H1 (cell line): ENCODE measurements around the gene CDH8. TPM values are rescaled to one million over a fixed set of nuclear protein-coding genes. Genes with fewer than 3 reads are reported as not detected.

ENCODE experiments used
- CTCF ChIA-PET: fragments of 300-600 bp; sonication (Branson Sonifier 250); formaldehyde crosslinking; loops from one replicate; lab custom pipeline; 2021; ENCODE audit not compliant: partially characterized antibody; lab: Charles Lee
- POLR2A ChIA-PET: fragments of 300-600 bp; sonication (Branson Sonifier 250); formaldehyde crosslinking; loops from one replicate; lab custom pipeline; 2021; ENCODE audit warnings: inconsistent platforms; ENCODE audit not compliant: partially characterized antibody; lab: Charles Lee
- DNase-seq, 2 experiments: peaks; one replicate each; pipeline versions ENCODE4 v3.0.0 to v3.0.0-alpha.2; 2010 to 2022; ENCODE audit warnings: low spot score in 2 of 2, low read depth in 1 of 2, mixed read lengths in 1 of 2
- FAIRE-seq: peaks from 2 replicates; lab custom pipeline; 2011; peaks lifted over from hg19 to GRCh38; lab: Jason Lieb, UNC
- H2AFZ ChIP-seq: 2 replicates; pipeline ENCODE4 v1.8.1; 2012; ENCODE audit warnings: low read length, inconsistent platforms
- H2AK5ac ChIP-seq: 2 replicates; pipeline ENCODE4 v1.6.1; 2013; ENCODE audit warnings: low read depth, low read length
- H2BK120ac ChIP-seq: replicated peaks from 2 replicates; pipeline ENCODE3; 2013; ENCODE audit warnings: low read depth, low read length, inconsistent platforms
- H2BK12ac ChIP-seq: 2 replicates; pipeline ENCODE4 v1.6.1; 2013; ENCODE audit warnings: low read depth, low read length
- H2BK15ac ChIP-seq: 2 replicates; pipeline ENCODE4 v1.6.1; 2013; ENCODE audit warnings: low read length
- H2BK20ac ChIP-seq: 2 replicates; pipeline ENCODE4 v1.6.1; 2013; ENCODE audit warnings: low read length
- H2BK5ac ChIP-seq: 2 replicates; pipeline ENCODE4 v1.6.1; 2013; ENCODE audit warnings: low read depth, low read length
- H3K14ac ChIP-seq: 2 replicates; pipeline ENCODE4 v1.6.1; 2013; ENCODE audit warnings: inconsistent platforms; ENCODE audit not compliant: insufficient read length
- H3K18ac ChIP-seq: 2 replicates; pipeline ENCODE4 v1.6.1; 2013; ENCODE audit warnings: low read length; ENCODE audit errors: extremely low read depth
- H3K23ac ChIP-seq: 2 replicates; pipeline ENCODE4 v1.6.1; 2013; ENCODE audit warnings: inconsistent platforms; ENCODE audit not compliant: insufficient read length
- H3K23me2 ChIP-seq: 2 replicates; pipeline ENCODE4 v1.6.1; 2013; ENCODE audit warnings: low read depth, low read length
- H3K27ac ChIP-seq: 2 replicates; pipeline ENCODE4 v1.6.1; 2011; ENCODE audit warnings: low read depth, low read length, inconsistent platforms
- H3K27me3 ChIP-seq, 4 experiments: replicated peaks in 1 of 4; 1 replicate in 1 of 4; 2 replicates in 3 of 4; pipeline versions ENCODE4 v1.6.1 to v1.8.1; 2011 to 2013; ENCODE audit warnings: low read length in 3 of 4, mild to moderate bottlenecking in 3 of 4, inconsistent platforms in 2 of 4, mixed read lengths in 2 of 4, moderate library complexity in 1 of 4; ENCODE audit not compliant: control insufficient read depth in 3 of 4, insufficient read depth in 3 of 4; ENCODE audit errors: extremely low read depth in 1 of 4
- H3K36me3 ChIP-seq, 4 experiments: 2 replicates each; pipeline versions ENCODE4 v1.6.1 to v1.8.1; 2011 to 2013; ENCODE audit warnings: mild to moderate bottlenecking in 4 of 4, low read length in 3 of 4, moderate library complexity in 2 of 4, control low read depth in 1 of 4, inconsistent platforms in 1 of 4; ENCODE audit not compliant: insufficient read depth in 4 of 4, control insufficient read depth in 2 of 4
- H3K4ac ChIP-seq: replicated peaks from 2 replicates; pipeline ENCODE3; 2013; ENCODE audit warnings: low read length, low read depth, mixed read lengths, inconsistent platforms; ENCODE audit not compliant: insufficient read length
- H3K4me1 ChIP-seq, 4 experiments: replicated peaks in 1 of 4; 1 replicate in 1 of 4; 2 replicates in 3 of 4; pipeline versions ENCODE4 v1.6.1 to v1.8.1; 2011 to 2013; ENCODE audit warnings: low read length in 3 of 4, inconsistent platforms in 2 of 4, mixed read lengths in 1 of 4; ENCODE audit not compliant: insufficient read depth in 4 of 4, control insufficient read depth in 3 of 4
- H3K4me2 ChIP-seq, 2 experiments: 2 replicates each; pipeline versions ENCODE4 v1.6.1 to v1.8.1; 2011 to 2013; ENCODE audit warnings: low read depth in 2 of 2, low read length in 2 of 2, control low read depth in 1 of 2, inconsistent platforms in 1 of 2, mild to moderate bottlenecking in 1 of 2; ENCODE audit not compliant: insufficient read depth in 1 of 2
- H3K4me3 ChIP-seq, 4 experiments: fragments of 200-600, 300-600 bp in 1 of 4; sonication (generic), shearing (Covaris generic), sonication (Bioruptor Twin) in 1 of 4; 2 replicates each; pipeline versions ENCODE4 v1.5.1 to v1.8.1; 2011 to 2016; ENCODE audit warnings: low read length in 4 of 4, low read depth in 3 of 4, control low read depth in 2 of 4, inconsistent platforms in 2 of 4, mild to moderate bottlenecking in 2 of 4, mixed read lengths in 1 of 4, moderate library complexity in 1 of 4; ENCODE audit not compliant: insufficient read depth in 2 of 4; ENCODE audit errors: extremely low read depth in 1 of 4
- H3K56ac ChIP-seq: replicated peaks from 2 replicates; pipeline ENCODE3; 2013; ENCODE audit warnings: low read depth, mild to moderate bottlenecking, mixed read lengths, low read length, inconsistent platforms; ENCODE audit not compliant: insufficient read length
- H3K79me1 ChIP-seq: 2 replicates; pipeline ENCODE4 v1.6.1; 2013; ENCODE audit warnings: low read depth, low read length, control low read depth
- H3K79me2 ChIP-seq, 2 experiments: 2 replicates each; pipeline versions ENCODE4 v1.6.1 to v1.8.1; 2012 to 2013; ENCODE audit warnings: low read length in 2 of 2, mild to moderate bottlenecking in 2 of 2, inconsistent platforms in 1 of 2; ENCODE audit not compliant: insufficient read depth in 2 of 2, control insufficient read depth in 1 of 2
- H3K9ac ChIP-seq, 4 experiments: replicated peaks in 1 of 4; 1 replicate in 1 of 4; 2 replicates in 3 of 4; pipeline versions ENCODE4 v1.6.1 to v1.8.1; 2011 to 2013; ENCODE audit warnings: low read depth in 3 of 4, low read length in 3 of 4, control low read depth in 2 of 4, mild to moderate bottlenecking in 2 of 4, moderate library complexity in 2 of 4, inconsistent platforms in 1 of 4; ENCODE audit errors: extremely low read depth in 1 of 4
- H3K9me3 ChIP-seq, 2 experiments: 2 replicates each; pipeline versions ENCODE4 v1.6.1 to v1.8.1; 2012 to 2013; ENCODE audit warnings: mild to moderate bottlenecking in 2 of 2, moderate library complexity in 2 of 2, control low read depth in 1 of 2, inconsistent platforms in 1 of 2, low read depth in 1 of 2, low read length in 1 of 2, mixed read lengths in 1 of 2; ENCODE audit not compliant: insufficient read depth in 2 of 2
- H4K20me1 ChIP-seq, 2 experiments: replicated peaks in 1 of 2; 2 replicates each; pipeline versions ENCODE3 to v1.8.1; 2011 to 2013; ENCODE audit warnings: inconsistent platforms in 2 of 2, low read length in 2 of 2, mild to moderate bottlenecking in 1 of 2; ENCODE audit not compliant: insufficient read depth in 2 of 2, control insufficient read depth in 1 of 2
- H4K5ac ChIP-seq: 2 replicates; pipeline ENCODE4 v1.6.1; 2013; ENCODE audit warnings: low read length, low read depth, mixed read lengths, inconsistent platforms; ENCODE audit not compliant: insufficient read length
- H4K8ac ChIP-seq: 2 replicates; pipeline ENCODE4 v1.8.0; 2013; ENCODE audit warnings: mild to moderate bottlenecking, moderate library complexity, low read length, inconsistent platforms; ENCODE audit not compliant: insufficient read depth; ENCODE audit errors: extremely low read depth
- H4K91ac ChIP-seq: replicated peaks from 2 replicates; pipeline ENCODE3; 2013; ENCODE audit warnings: low read length, mixed read lengths, inconsistent platforms; ENCODE audit not compliant: insufficient read length
- WGBS, 2 experiments: shearing (Covaris generic) in 1 of 2; methylation state at CpG; one replicate each; pipeline versions ENCODE4 v1.1.6 to v1.1.7; 2013 to 2015; ENCODE audit warnings: low lambda C conversion rate in 2 of 2, mixed read lengths in 2 of 2, inconsistent platforms in 1 of 2, low coverage in 1 of 2, missing lambda C conversion rate in 1 of 2; ENCODE audit not compliant: insufficient replicate concordance in 2 of 2, insufficient coverage in 1 of 2, insufficient read length in 1 of 2; ENCODE audit errors: extremely low coverage in 1 of 2, missing lambda C conversion rate in 1 of 2; 5-methylcytosine and 5-hydroxymethylcytosine counted together
- long read RNA-seq, 2 experiments: library from RNA in 1 of 2; library from capped mRNA in 1 of 2; stranded (forward); transcript quantifications; one replicate each; pipeline ENCODE4 v2.0.0, GENCODE V29; 2021; ENCODE audit warnings: inconsistent platforms in 1 of 2
- polyA minus RNA-seq, 3 experiments: library from RNA; depleted of rRNA, polyadenylated mRNA; stranded (reverse); fragments of >200 nt; gene quantifications; 1 replicate in 2 of 3; 2 replicates in 1 of 3; pipeline ENCODE4 v1.2.3, GENCODE V29; 2011
- polyA plus RNA-seq, 7 experiments: library from polyadenylated mRNA; depleted of rRNA in 3 of 7; stranded (reverse) in 5 of 7; unstranded in 2 of 7; fragments of >200 nt in 5 of 7; fragments of 200-250 nt in 2 of 7; gene quantifications; 1 replicate in 5 of 7; 2 replicates in 1 of 7; 4 replicates in 1 of 7; pipeline versions ENCODE4 v1.2.1 to v1.2.3, GENCODE V29; 2011 to 2013; ENCODE audit warnings: missing spikeins in 2 of 7, mixed read lengths in 2 of 7
- total RNA-seq: library from RNA; stranded (reverse); fragmentation: NEBNext Ultra II Directional; extraction: Animal tissue kit (Norgen Biotek cat#: 25700); gene quantifications from 2 replicates; pipeline ENCODE4 v1.2.1, GENCODE V29; 2021

The CDH8 gene
- total RNA-seq (8.3 and 8.4 TPM in 2 replicates), polyA plus RNA-seq (2011; rRNA removed) (7.7 and 15.1 TPM in 2 replicates), polyA minus RNA-seq (2011; rRNA and poly(A)+ RNA removed) (20.2 and 21.5 TPM in 2 replicates)
- 11.8 TPM for polyA plus RNA-seq (2011; cell fraction: cytosol; rRNA removed)
- polyA plus RNA-seq (2011; cell fraction: nucleus; rRNA removed), result 15.9 TPM
- 7.8 to 10.8 TPM (median 9.3 TPM) in 4 replicates for polyA plus RNA-seq (2012, experiment 1 of 2)
- 2.2 TPM for polyA plus RNA-seq (2012, experiment 2 of 2)
- 6.0 TPM for polyA plus RNA-seq (2013, experiment 1 of 2)
- 6.7 TPM for polyA plus RNA-seq (2013, experiment 2 of 2)
- polyA minus RNA-seq (2011; cell fraction: cytosol; rRNA and poly(A)+ RNA removed), result 26.1 TPM
- 120 TPM for polyA minus RNA-seq (2011; cell fraction: nucleus; rRNA and poly(A)+ RNA removed)
- long read RNA-seq, experiment 1, partial matches to known transcripts, result 2 of 4 reads
- long read RNA-seq, experiment 1, other reads (novel, unspliced or antisense), result 1 of 4 reads
- long read RNA-seq, experiment 2, partial matches to known transcripts, result 2 of 4 reads
- long read RNA-seq, experiment 2, other reads (novel, unspliced or antisense), result 2 of 4 reads

GRCh38 chr16:62036101-62036801 is at the start of gene CDH8:
TSS of gene CDH8 (minus strand) at chr16:62036438. CDS start at chr16:62021403, 15,035 bp downstream.
- Histone ChIP-seq H2BK120ac (no peak within 1 kb of the TSS), H2BK12ac (peak within 1 kb of the TSS; percentile 50; the same call in 1 of the 2 replicates), H2BK20ac (no peak within 1 kb of the TSS), H4K8ac (no peak within 1 kb of the TSS; the same call in 1 of the 2 replicates), H3K9ac (0 out of 7 replicates have a peak within 1 kb of the TSS, but pooled peaks of 2 of the 4 experiments have one; percentile 10 to 54), H4K91ac (no peak within 1 kb of the TSS), H3K4me3 (peak within 1 kb of the TSS; percentile 47 to 78 (median 62)), H4K20me1 (no peaks in the 10 kb centered on the region), H3K14ac (no peak within 1 kb of the TSS), H3K4me2 (peak within 1 kb of the TSS; percentile 96 to 100), H3K56ac (no peak within 1 kb of the TSS), H3K79me1 (no peaks in the 10 kb centered on the region), H2AFZ (peak within 1 kb of the TSS; percentile 90), H3K4ac (no peak within 1 kb of the TSS), H3K27ac (no peak within 1 kb of the TSS), H3K27me3 (peaks cover 6 to 50% (median 41%) of the 10 kb centered on the region in 4 experiments), H2AK5ac (no peak within 1 kb of the TSS), H3K23ac (no peak within 1 kb of the TSS), H2BK5ac (no peak within 1 kb of the TSS), H3K4me1 (peaks cover 3 to 21% (median 11%) of the 10 kb centered on the region in 4 experiments), H3K9me3 (no peaks in the 10 kb centered on the region), H3K23me2 (peaks cover 26% of the 10 kb centered on the region), H4K5ac (no peak within 1 kb of the TSS), H2BK15ac (no peak within 1 kb of the TSS), H3K18ac (peak within 1 kb of the TSS; percentile 71; the same call in 1 of the 2 replicates), H3K36me3 (no peaks in the 10 kb centered on the region), H3K79me2 (no peaks in the 10 kb centered on the region)
- POLR2A ChIA-PET, result no interaction called here
- 2% methylated on average over 41 of the region's 60 CpGs; no CpG with 5 or more reads in 1 of the 2 experiments for WGBS, 2 experiments
- FAIRE-seq, result no peak
- CTCF ChIA-PET, result interaction anchor here (0.6 to 2.8 kb wide), 13 partner anchors 10 to 602 kb away, joined by 3 to 15 read pairs (median 4); no protein-coding TSS in a partner anchor
- peak in 1 of 2 experiments; percentile 82 for DNase-seq
